DMS 273 treated with DMSO at 0.1 percent for 48 hours (cell line): ENCODE results near the gene ABI3.

Experiments
- DNase-seq: peaks from one replicate; lab custom pipeline; 2025; lab: John Stamatoyannopoulos, UW

The ABI3 gene

DNA sequence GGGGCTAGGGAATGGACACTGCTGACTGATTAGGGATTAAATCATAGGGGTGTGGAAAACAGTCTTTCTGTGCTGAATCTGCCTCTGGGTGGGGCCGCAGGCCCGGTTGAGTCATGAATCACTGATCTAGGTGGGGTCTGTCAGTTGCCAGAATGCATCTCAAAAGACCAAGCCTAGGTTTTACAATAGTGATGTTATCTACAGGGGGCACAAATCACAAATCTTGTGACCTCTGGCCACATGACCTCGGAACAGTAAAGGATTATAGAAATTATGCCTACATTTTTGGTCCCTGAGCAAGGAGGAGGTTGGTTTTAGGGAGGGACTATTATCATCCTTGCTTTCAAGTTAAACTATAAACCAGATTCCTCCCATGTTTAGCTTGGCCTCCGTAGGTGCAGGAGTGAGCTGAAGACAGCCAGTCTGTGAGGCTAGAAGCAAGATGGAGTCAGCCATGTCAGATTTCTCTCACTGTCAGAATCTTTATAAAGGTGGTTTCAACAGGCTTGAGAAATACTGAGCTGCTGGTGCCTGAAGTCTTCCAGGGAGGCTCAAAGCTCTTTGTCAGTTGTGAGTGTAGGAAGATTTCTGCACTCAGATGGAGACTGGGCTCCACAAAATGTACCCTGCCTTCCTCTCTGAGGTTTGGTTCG lies 13.0 kb upstream of the ABI3 start:
- no peak for DNase-seq

- DNase-seq: no peak
Measured at GRCh38 chr17:49198211-49198610, 12.3 kb upstream of the ABI3 start.

- no peak for DNase-seq
Measured at GRCh38 chr17:49200423-49201083, 10.0 kb upstream of the ABI3 start.

DNA sequence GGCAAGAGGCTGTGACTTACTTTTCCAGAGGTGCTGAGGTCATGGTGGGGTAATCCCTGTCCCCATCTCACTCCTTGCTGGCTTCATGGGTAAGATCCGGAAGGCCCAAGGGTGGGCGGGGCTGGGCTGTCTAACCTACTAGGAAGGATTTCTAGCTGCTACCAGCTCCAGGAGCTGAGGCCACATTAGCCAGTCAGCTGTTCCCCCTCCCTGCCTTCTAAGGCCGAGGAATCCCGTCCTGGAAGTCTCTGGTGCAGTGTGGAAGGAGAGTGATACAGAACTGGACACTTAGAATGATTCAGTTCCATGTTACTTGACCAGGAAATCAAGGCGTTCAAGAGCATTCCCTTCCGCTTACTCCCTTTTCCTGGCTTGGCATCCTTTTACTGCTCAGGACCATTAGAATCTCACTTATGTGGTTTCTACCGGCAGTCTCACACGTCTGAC lies 9.0 kb upstream of the ABI3 start:
- no peak for DNase-seq

DNA sequence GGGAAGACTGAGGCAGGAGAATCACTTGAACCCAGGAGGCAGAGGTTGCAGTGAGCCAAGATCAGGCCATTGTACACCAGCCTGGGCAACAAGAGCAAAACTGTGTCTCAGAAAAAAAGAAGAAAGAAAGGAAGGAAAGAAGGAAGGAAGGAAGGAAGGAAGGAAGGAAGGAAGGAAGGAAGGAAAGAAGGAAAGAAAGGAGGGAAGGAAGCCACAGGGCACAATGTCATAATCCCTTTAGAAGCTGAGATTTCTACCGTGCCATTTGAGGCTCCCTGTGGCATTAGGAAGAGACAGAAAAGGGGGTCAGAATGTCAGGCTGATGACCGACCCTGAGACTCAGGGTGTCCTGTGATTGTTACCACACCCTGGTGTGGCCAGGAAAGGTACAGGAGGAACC lies 6.7 kb upstream of the ABI3 start:
- DNase-seq: no peak

GRCh38 chr17:49204516-49204915 lies 6.0 kb upstream of the ABI3 start:
- no peak for DNase-seq

DNA sequence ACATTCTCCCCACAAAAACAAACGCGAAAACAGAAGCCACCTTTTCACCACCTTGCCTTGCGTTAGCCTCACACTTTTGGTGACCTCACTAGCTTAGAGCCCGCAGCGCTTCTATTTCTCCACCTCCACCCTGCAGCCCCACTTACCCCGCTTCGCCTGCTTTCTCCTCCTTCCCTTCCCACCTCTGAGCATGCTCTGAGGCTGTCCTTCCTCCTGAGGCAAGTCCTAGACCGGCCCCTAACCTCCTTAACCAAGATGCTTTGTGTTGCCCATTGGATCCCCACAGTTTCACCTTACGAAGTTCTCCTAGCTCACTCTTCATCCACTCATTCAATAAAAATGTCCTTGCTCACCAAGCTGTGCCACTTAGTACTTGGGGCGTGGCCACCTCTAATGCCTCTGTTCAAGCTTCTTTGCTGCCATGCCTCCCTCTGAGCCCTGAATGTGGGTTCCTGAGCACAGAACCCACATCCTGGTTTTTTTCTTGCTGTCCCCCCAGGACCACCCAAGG lies 1.4 kb upstream of the ABI3 start:
- DNase-seq: no peak

- DNase-seq: no peak
Measured at GRCh38 chr17:49213399-49213798, 2.9 kb downstream of the ABI3 start.

GRCh38 chr17:49213847-49214246 lies 3.3 kb downstream of the ABI3 start:
- DNase-seq: no peak

DNA sequence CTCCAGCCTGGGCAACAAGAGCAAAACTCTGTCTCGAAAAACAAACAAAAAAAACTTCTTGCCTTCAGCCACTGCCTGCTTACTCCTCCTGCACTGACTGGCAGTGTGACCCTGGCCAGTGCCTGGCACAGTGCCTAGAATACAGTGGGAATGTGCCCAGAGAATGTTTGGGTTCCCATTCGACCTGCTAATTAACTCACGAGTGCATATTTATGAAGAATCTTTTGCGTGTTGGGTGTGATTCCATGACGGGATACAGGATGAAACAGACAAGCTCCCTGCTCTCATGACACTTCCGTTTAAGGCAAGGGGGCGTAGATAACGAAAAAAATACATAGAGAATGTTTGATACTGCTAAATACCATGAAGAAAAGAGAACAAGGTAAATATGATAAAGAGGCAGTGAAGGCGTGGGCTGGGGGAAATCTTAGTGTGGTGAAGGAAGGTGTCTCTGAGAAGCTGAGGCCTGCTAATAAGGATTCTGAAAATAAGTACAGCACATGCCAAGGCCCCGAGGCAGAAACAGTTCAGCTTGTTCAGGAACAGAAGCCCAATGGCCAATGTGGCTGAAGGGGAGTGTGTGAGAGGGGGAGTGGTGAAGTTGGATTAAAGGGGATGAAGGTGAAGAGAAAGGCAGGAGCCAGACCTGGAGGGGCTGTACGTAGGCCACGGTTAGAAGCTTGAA lies 4.3 kb downstream of the ABI3 start:
- DNase-seq: no peak

GRCh38 chr17:49216482-49216881 lies 6.0 kb downstream of the ABI3 start:
- DNase-seq: no peak

- no peak for DNase-seq
Measured at GRCh38 chr17:49216953-49217650, 6.6 kb downstream of the ABI3 start.

- no peak for DNase-seq
Measured at GRCh38 chr17:49217651-49218413, 7.3 kb downstream of the ABI3 start.

- no peak for DNase-seq
Measured at GRCh38 chr17:49218941-49219913, 8.7 kb downstream of the ABI3 start.

DNA sequence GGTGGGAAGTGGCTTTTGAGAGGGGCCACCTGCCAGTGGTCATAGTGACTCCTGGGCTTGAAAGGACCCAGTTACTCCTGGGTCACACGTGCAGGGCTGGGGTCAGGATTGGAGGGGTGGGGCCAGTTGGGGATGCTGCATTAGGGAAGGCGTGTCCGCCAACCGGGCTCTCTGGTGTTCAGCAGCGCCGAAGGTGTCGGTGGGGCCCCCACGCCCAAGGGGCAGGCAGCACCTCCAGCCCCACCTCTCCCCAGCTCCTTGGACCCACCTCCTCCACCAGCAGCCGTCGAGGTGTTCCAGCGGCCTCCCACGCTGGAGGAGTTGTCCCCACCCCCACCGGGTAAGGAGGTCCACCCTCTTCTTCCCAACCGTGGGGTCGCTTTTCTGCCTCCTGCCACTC lies 9.5 kb downstream of the ABI3 start:
- DNase-seq: no peak

DNA sequence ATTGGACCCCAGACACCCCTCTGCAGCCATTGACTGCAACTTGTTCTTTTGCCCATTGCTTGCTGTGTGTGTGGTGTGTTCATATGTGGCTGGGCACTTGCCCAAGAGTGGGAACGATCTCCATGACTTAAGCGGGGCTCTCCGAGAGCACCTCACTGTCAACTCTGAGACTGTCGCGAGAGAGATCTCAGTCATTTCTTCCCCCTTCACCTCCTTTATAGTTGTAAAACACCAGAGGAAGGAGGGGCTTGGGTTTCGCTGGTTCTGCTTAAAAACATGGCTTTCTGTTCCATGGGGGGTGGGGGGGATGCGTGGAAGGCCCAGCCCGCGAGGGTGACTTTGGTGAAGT lies 12.6 kb downstream of the ABI3 start:
- no peak for DNase-seq

- DNase-seq: no peak
Measured at GRCh38 chr17:49223517-49224197, 13.2 kb downstream of the ABI3 start.

DNA sequence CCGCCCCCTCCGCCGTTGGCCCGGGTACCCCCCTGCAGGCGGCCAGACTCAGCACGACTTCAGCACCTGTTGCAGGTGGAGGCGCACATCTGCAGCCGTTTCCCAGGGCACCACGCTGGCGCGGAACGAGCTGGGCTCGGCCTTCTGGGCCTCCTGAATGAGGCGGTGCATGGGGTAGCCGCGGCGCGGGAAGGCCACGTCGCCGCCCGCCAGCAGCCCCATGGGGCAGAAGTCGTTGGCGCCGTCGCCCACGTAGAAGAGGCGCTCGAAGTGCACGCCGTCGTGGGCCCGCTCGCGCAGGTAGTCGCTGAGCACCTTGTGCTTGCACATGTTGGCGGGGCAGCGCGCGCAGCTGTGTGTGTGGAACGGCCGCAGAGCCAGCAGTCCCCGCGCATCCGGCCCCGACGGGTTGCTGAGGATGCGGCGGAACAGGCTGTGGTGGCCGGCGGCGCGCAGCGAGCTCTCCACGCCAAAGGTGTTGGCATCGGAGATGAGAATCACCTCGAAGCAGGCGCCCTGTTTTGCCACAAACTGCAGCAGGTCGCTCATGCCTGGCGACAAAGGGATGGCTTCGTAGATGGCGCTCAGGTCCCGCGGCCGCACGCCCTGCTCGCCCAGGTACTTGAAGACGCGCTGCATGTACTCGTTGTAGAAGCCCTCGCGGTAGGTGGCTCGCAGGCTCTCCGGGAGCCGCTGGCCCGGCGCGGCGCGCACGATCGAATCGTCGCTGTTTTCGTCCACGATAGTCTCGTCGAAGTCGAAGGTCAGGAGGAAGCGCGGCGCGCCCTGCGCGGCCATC lies 13.9 kb downstream of the ABI3 start:
- no peak for DNase-seq

GRCh38 chr17:49224997-49225337 lies 14.5 kb downstream of the ABI3 start:
- DNase-seq: no peak
